ENCODE data around the gene CRABP2. TPM values are rescaled to one million over a fixed set of nuclear protein-coding genes. Genes with fewer than 3 reads are reported as not detected.

The CRABP2 gene
- total RNA-seq, 2 experiments from 2014 or later, result 3.2 to 4.2 TPM

DNA sequence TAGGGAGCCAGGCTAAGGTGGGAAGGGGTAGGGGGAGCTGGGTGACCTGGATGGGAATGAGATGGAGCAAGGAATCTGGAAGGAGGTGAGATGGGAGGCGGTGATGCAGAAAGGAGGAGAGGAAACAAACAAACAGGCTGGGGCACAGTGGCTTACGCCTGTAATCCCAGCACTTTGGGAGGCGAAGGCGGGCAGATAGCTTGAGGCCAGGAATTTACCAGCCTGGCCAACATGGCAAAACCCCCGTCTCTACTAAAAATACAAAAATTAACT, 10.8 kb downstream of the CRABP2 start:
- Mint-ChIP-seq H3K9me3 (no peaks in the 10 kb centered on the region), H3K4me3 (no peak overlapping the region), H3K27ac (no peak overlapping the region), H3K4me1 (ENCODE audit: low read depth) (peaks cover 22% of the 10 kb centered on the region), H3K27me3 (peaks cover 77% of the 10 kb centered on the region), H3K36me3 (ENCODE audit: low read depth) (no peaks in the 10 kb centered on the region)
- Histone ChIP-seq H3K27ac (ENCODE audit: low read depth in 1 of 2, low read length in 2 of 2) (no peak overlapping the region), H3K36me3 (ENCODE audit: insufficient read depth, low read length) (no peaks in the 10 kb centered on the region), H3K4me3 (ENCODE audit: low read length) (no peak overlapping the region), H3K9me3 (ENCODE audit: control insufficient read depth in 1 of 2, insufficient read depth in 1 of 2, low read length in 2 of 2) (peaks cover 0 to 13% of the 10 kb centered on the region in 2 experiments), H3K27me3 (ENCODE audit: control insufficient read depth in 1 of 2, insufficient read depth in 2 of 2, low read length in 2 of 2) (peaks cover 48% of the 10 kb centered on the region in 2 experiments), H3K4me1 (ENCODE audit: insufficient read depth, low read length) (peaks cover 16% of the 10 kb centered on the region)
- POLR2A ChIA-PET, result no interaction called here
- DNase-seq (no peak), ATAC-seq (ENCODE audit: poor library complexity) (no peak)
- CTCF ChIA-PET, result no interaction called here
- TF ChIP-seq, protein P1, sequence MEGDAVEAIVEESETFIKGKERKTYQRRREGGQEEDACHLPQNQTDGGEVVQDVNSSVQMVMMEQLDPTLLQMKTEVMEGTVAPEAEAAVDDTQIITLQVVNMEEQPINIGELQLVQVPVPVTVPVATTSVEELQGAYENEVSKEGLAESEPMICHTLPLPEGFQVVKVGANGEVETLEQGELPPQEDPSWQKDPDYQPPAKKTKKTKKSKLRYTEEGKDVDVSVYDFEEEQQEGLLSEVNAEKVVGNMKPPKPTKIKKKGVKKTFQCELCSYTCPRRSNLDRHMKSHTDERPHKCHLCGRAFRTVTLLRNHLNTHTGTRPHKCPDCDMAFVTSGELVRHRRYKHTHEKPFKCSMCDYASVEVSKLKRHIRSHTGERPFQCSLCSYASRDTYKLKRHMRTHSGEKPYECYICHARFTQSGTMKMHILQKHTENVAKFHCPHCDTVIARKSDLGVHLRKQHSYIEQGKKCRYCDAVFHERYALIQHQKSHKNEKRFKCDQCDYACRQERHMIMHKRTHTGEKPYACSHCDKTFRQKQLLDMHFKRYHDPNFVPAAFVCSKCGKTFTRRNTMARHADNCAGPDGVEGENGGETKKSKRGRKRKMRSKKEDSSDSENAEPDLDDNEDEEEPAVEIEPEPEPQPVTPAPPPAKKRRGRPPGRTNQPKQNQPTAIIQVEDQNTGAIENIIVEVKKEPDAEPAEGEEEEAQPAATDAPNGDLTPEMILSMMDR (IDR thresholded peaks at IDR 0.05), result no peak
- intact Hi-C loops (cut with DNase I, micrococcal nuclease), result no loop called here

DNA sequence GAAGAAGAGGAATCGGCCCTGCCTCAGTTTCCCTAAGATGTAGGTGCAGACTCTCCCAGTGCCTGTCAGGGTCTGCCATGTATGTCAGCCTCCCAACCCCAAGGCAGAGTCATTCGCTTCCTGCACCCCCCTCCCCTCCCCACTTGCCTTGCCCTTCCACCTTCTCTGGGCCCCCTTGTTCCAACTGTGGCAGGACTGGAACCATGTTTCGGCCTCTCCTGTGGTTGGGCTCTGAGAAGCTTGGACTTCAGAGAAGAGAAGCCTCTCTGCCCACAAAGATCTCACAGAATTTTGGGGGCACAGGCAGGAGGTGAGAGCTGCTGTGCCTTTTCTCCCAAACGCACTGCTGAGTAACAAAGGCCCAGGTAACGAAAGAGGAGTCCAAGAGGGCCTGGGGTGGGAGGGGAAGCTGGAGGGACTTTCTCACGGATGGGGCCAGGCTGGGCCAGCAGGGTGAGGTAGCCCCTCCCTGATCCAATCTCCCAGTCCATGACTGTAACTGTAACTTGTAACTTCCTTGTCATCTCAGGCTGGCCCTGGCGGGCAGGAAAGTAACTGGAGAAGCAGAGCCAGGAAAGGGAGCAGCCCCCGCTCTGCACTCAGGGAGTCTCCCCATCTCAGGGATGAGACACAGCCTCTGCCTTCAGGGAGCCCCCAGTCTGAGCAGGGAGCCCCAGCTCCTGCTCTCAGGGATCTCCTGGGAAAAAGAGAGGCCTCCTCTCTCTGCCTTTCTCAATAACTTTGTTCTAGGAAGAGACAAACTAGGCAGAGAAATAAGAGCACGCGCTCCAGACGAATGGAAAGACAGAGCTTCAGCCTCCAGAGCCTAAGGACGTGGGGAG, 11.3 kb downstream of the CRABP2 start:
- Mint-ChIP-seq H3K27ac (no peak overlapping the region), H3K4me3 (no peak overlapping the region), H3K4me1 (ENCODE audit: low read depth) (peaks cover 26% of the 10 kb centered on the region), H3K36me3 (ENCODE audit: low read depth) (no peaks in the 10 kb centered on the region), H3K9me3 (no peaks in the 10 kb centered on the region), H3K27me3 (peaks cover 79% of the 10 kb centered on the region)
- Histone ChIP-seq H3K27me3 (ENCODE audit: control insufficient read depth in 1 of 2, insufficient read depth in 2 of 2, low read length in 2 of 2) (peaks cover 49 to 51% of the 10 kb centered on the region in 2 experiments), H3K27ac (ENCODE audit: low read depth in 1 of 2, low read length in 2 of 2) (no peak overlapping the region), H3K9me3 (ENCODE audit: control insufficient read depth in 1 of 2, insufficient read depth in 1 of 2, low read length in 2 of 2) (peaks cover 0 to 13% of the 10 kb centered on the region in 2 experiments), H3K36me3 (ENCODE audit: insufficient read depth, low read length) (no peaks in the 10 kb centered on the region), H3K4me3 (ENCODE audit: low read length) (no peak overlapping the region), H3K4me1 (ENCODE audit: insufficient read depth, low read length) (peaks cover 22% of the 10 kb centered on the region)
- TF ChIP-seq, protein P1 (IDR thresholded peaks at IDR 0.05), result no peak
- ChIA-PET CTCF (no interaction called here), POLR2A (no interaction called here)
- no peak for ATAC-seq (ENCODE audit: poor library complexity)
- no peak for DNase-seq
- intact Hi-C loops (cut with DNase I, micrococcal nuclease), result no loop called here

DNA sequence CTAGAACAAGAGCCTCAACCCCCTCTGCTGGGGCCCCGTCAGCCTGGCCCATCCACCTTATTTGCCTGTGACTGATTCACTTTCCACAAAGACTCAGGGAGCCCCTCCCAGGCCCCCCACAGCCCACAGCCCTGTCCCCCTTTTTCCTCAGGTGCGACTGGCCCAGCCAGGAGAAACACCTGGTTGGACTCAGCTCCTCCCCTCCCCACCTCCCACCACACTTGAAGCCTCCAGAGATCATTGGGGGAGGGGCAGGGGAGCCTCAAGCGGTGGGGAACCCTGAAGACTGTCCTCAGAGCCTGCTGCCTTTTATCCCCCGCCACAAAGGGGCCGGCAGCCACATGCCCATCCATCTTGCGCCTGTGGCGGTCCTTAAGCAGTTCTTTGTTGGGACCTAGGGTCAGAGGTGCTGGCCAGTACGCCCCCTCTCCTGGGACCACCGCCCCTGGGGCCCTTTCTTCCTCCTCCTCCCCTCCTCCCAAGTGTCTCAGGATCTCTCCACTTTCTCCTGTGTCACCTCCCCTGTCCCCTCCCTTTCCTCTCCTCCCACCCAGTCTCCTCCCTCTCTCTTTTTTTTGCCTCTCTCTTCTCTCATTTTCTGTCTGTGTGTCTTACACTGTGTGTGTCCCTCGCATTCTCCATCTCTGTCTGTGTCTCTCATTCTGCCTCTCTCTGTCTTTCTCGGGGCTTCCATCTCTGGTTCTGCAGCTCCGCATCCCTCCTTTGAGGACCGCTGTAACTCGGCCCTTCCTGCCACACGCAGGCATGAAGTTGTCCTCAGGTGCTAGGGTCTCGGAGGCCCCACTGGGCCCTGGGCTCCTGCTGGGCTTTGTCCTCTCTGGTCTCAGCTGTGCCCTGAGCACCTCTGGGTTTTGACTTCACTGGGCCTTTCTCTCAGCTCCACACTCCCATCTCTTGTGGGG, 12.2 kb downstream of the CRABP2 start:
- TF ChIP-seq, protein P1 (IDR thresholded peaks at IDR 0.05), result no peak
- Mint-ChIP-seq H3K27ac (no peak overlapping the region), H3K27me3 (peaks cover 78% of the 10 kb centered on the region), H3K9me3 (no peaks in the 10 kb centered on the region), H3K4me1 (ENCODE audit: low read depth) (peaks cover 26% of the 10 kb centered on the region), H3K4me3 (no peak overlapping the region), H3K36me3 (ENCODE audit: low read depth) (no peaks in the 10 kb centered on the region)
- no peak overlapping the region for H3K27ac ChIP-seq (ENCODE audit: low read depth in 1 of 2, low read length in 2 of 2)
- ChIA-PET CTCF (interaction anchor here (2.5 kb wide), 1 partner anchor 13 kb away, joined by 7 read pairs; the partner anchor contains the start of gene CRABP2), POLR2A (interaction anchor here (0.5 to 1.0 kb wide), 2 partner anchors 13 to 32 kb away, joined by 4 to 5 read pairs; no protein-coding TSS in a partner anchor)
- no peak overlapping the region for H3K4me3 ChIP-seq (ENCODE audit: low read length)
- intact Hi-C loops (cut with DNase I, micrococcal nuclease), result no loop called here
- peaks cover 23% of the 10 kb centered on the region for H3K4me1 ChIP-seq (ENCODE audit: insufficient read depth, low read length)
- peak in 4 of 14 experiments; percentile 18 to 57 (median 35) for DNase-seq
- H3K36me3 ChIP-seq (ENCODE audit: insufficient read depth, low read length), result no peaks in the 10 kb centered on the region
- H3K27me3 ChIP-seq (ENCODE audit: control insufficient read depth in 1 of 2, insufficient read depth in 2 of 2, low read length in 2 of 2), result peaks cover 54% of the 10 kb centered on the region in 2 experiments
- ATAC-seq (ENCODE audit: poor library complexity), result no peak
- H3K9me3 ChIP-seq (ENCODE audit: control insufficient read depth in 1 of 2, insufficient read depth in 1 of 2, low read length in 2 of 2), result peaks cover 0 to 13% of the 10 kb centered on the region in 2 experiments
